VCaP (cell line): ENCODE data around the gene LPP.

Experiments used
- H3K27ac ChIP-seq: fragments of 450-650 bp; 2 replicates; pipeline ENCODE4 v1.5.1; 2017
- CTCF ChIP-seq: fragments of 450-650 bp; conservative IDR thresholded peaks from 2 replicates; pipeline ENCODE4 v1.5.1; 2017; ENCODE audit warnings: mild to moderate bottlenecking, moderate library complexity

Gene LPP, protein sequence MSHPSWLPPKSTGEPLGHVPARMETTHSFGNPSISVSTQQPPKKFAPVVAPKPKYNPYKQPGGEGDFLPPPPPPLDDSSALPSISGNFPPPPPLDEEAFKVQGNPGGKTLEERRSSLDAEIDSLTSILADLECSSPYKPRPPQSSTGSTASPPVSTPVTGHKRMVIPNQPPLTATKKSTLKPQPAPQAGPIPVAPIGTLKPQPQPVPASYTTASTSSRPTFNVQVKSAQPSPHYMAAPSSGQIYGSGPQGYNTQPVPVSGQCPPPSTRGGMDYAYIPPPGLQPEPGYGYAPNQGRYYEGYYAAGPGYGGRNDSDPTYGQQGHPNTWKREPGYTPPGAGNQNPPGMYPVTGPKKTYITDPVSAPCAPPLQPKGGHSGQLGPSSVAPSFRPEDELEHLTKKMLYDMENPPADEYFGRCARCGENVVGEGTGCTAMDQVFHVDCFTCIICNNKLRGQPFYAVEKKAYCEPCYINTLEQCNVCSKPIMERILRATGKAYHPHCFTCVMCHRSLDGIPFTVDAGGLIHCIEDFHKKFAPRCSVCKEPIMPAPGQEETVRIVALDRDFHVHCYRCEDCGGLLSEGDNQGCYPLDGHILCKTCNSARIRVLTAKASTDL

DNA sequence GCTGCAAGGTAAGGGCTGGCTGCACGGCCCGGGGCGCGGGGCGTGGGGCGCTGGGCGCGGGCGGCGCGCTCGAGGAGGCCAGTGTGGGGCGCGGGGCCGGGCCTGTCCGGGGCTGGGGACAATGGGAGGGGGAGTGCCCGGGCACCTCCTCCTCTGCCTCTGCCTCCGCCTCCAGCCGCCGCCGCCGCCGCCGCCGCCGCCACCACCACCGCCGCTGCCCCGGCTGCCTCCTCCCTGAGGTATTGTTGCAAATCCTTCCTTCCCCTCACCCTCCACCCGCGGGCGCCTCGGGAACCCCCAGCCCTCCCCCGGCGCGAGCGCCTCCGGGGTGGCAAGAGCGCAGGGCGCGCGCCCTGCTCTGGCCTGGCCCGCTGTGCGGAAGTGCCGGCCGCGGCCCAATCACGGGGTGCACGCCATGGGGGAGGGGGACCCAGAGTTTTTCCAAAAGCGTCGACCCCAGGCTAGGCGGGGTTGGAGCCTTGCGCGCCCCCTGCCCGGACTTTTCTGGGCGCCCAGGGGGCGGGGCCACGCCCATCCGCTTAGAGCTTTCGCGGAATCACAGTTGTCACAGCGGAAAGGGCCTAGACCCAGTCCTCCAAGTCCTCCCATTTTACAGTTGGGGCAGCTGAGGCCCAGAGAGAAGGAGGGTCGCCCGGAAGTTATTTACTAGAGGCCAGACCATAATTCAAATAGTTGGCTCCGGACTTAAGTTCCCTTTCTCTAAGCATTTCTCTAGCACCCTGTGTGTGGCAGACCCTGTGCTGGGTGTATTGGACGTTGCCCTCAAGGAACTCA lies at the start of gene LPP:
TSS of gene LPP (plus strand) at position 144 of the 795 bp plus-strand sequence. CDS start 251,964 bp downstream, outside the sequence.
- H3K27ac ChIP-seq = peak within 1 kb of the TSS; percentile 83
- TF ChIP-seq CTCF = no peak

DNA sequence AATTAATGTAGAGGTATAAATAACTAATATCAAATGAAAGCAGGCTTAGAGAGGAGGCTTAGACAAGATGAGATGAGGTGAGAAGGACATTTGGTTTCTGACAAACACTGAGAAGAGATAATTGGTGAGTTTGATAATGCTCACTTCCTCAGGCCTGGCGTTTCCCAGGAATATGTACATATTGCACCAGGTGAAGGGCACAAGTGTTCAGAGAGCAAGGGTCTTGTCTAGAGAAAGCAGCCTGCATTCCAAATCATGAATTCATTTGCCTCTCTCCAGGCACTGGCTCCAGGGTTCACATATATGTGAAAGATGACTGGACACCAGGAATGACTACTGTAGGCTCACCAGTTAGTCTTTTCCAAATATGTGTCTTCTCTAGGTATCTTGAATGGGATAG lies 48.0 kb upstream of the LPP start:
- no peak for TF ChIP-seq CTCF
- H3K27ac ChIP-seq = no peak overlapping the region

- no peak overlapping the region for H3K27ac ChIP-seq
- TF ChIP-seq CTCF = no peak
Measured at GRCh38 chr3:188106454-188106853, 47.5 kb upstream of the LPP start.

GRCh38 chr3:188106887-188107830 lies 46.8 kb upstream of the LPP start:
- no peak for TF ChIP-seq CTCF
- no peak overlapping the region for H3K27ac ChIP-seq

DNA sequence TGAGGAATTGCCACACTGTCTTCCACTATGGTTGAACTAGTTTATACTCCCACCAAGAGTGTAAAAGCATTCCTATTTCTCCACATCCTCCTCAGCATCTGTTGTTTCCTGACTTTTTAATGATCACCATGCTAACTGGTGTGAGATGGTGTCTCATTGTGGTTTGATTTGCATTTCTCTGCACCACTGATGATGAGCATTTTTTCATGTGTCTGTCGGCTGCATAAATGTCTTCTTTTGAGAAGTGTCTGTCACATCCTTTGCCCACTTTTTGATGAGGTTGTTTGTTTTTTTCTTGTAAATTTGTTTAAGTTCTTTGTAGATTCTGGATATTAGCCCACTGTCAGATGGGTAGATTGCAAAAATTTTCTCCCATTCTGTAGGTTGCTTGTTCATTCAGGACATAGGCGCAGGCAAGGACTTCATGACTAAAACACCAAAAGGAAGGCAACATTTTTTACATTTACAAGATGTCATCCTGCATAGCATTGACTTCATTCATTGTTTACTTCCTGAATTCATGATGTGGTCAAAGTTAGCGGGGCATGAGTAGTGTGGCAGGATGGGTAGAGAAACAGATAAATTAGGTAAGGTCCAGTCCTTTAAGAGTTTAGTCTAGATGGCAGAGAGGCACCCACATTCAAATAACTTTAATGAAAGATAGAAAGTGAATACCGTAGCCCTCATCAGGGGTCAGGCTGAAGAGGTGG lies 45.1 kb upstream of the LPP start:
- no peak overlapping the region for H3K27ac ChIP-seq

More for the DNA sequence above, 45.1 kb upstream of the LPP start:
- TF ChIP-seq CTCF = no peak
